OCI-LY7 (cell line): Measurements from ENCODE around the gene ITIH4. TPM values are rescaled to one million over a fixed set of nuclear protein-coding genes. Genes with fewer than 3 reads are reported as not detected.

Source experiments
- BruUV-seq: library from RNA; stranded (reverse); fragments of 400-500 nt; replicated peaks from 2 replicates; lab custom pipeline; 2021; lab: Mats Ljungman, UMichigan
- CTCF ChIA-PET: fragments of 300-600 bp; sonication (Branson Sonifier 250); formaldehyde crosslinking; loops from one replicate; lab custom pipeline; 2022; ENCODE audit warnings: antibody characterized with exemption; ENCODE audit not compliant: unreplicated experiment; lab: Charles Lee
- POLR2A ChIA-PET: fragments of 300-600 bp; sonication (Branson Sonifier 250); formaldehyde crosslinking; loops from one replicate; lab custom pipeline; 2022; ENCODE audit warnings: antibody characterized with exemption; lab: Charles Lee
- DNase-seq: peaks from one replicate; pipeline ENCODE4 v3.0.0-alpha.2; 2015; ENCODE audit warnings: low spot score
- H2AFZ ChIP-seq: fragments of 200-600 bp; sonication (generic), shearing (Covaris generic); 2 replicates; pipeline ENCODE4 v1.6.1; 2014; ENCODE audit warnings: mild to moderate bottlenecking, antibody characterized with exemption, low read length, moderate library complexity
- H3K27ac ChIP-seq: fragments of 200-600 bp; sonication (generic); 2 replicates; pipeline ENCODE4 v1.5.1; 2014; ENCODE audit warnings: mixed run types, low read depth, mild to moderate bottlenecking, moderate library complexity, low read length, inconsistent platforms; ENCODE audit not compliant: poor library complexity, severe bottlenecking
- H3K36me3 ChIP-seq: fragments of 200-600 bp; sonication (generic); 2 replicates; pipeline ENCODE4 v1.6.1; 2014; ENCODE audit warnings: mild to moderate bottlenecking, antibody characterized with exemption, low read length, moderate library complexity, mixed read lengths; ENCODE audit not compliant: insufficient read depth
- H3K4me1 ChIP-seq: fragments of 200-600 bp; sonication (generic); 2 replicates; pipeline ENCODE4 v1.5.1; 2014; ENCODE audit warnings: mild to moderate bottlenecking, low read length; ENCODE audit not compliant: insufficient read depth, poor library complexity, severe bottlenecking
- H3K4me2 ChIP-seq: fragments of 200-600 bp; sonication (generic); 2 replicates; pipeline ENCODE4 v1.6.1; 2014; ENCODE audit warnings: mild to moderate bottlenecking, low read length
- H3K4me3 ChIP-seq: fragments of 200-600 bp; sonication (generic); 2 replicates; pipeline ENCODE4 v1.5.1; 2014; ENCODE audit warnings: mild to moderate bottlenecking, low read depth, low read length; ENCODE audit not compliant: poor library complexity, severe bottlenecking
- H3K79me2 ChIP-seq: fragments of 200-600 bp; sonication (generic); 2 replicates; pipeline ENCODE4 v1.6.1; 2016; ENCODE audit warnings: low read depth, mild to moderate bottlenecking, low read length, moderate library complexity, mixed read lengths; ENCODE audit not compliant: insufficient read depth
- H3K9me2 ChIP-seq: fragments of 200-600 bp; sonication (generic); 2 replicates; pipeline ENCODE4 v1.6.1; 2016; ENCODE audit warnings: mild to moderate bottlenecking, low read length, mixed read lengths; ENCODE audit not compliant: insufficient read depth
- H3K9me3 ChIP-seq: fragments of 200-600 bp; sonication (generic); 2 replicates; pipeline ENCODE4 v1.6.1; 2014; ENCODE audit warnings: mild to moderate bottlenecking, mixed run types, low read length, mixed read lengths
- H4K20me1 ChIP-seq: fragments of 200-600 bp; sonication (generic); 2 replicates; pipeline ENCODE4 v1.6.1; 2014; ENCODE audit warnings: mild to moderate bottlenecking, antibody characterized with exemption, low read length, moderate library complexity, mixed read lengths; ENCODE audit not compliant: insufficient read depth
- CTCF ChIP-seq: fragments of 200-600 bp; sonication (generic); conservative IDR thresholded peaks from 2 replicates; pipeline ENCODE4 v1.5.1; 2014; ENCODE audit warnings: mild to moderate bottlenecking, antibody characterized with exemption, low read length, moderate library complexity, mixed read lengths
- EZH2phosphoT487 ChIP-seq: fragments of 200-600 bp; sonication (generic); IDR thresholded peaks from 2 replicates; pipeline ENCODE4 v1.6.1; 2018; ENCODE audit warnings: low read depth, borderline replicate concordance, mild to moderate bottlenecking, mixed run types, antibody characterized with exemption, low read length, moderate library complexity, mixed read lengths
- intact Hi-C: fragments of 100-400 bp; cut with micrococcal nuclease; formaldehyde crosslinking; loops from one replicate; pipeline ENCODE4 v1.10.0; 2022; ENCODE audit not compliant: unreplicated experiment
- total RNA-seq, 2 experiments: library from RNA; depleted of rRNA in 1 of 2; stranded (reverse); fragments of >200 nt in 1 of 2; shearing (Covaris generic) in 1 of 2; gene quantifications; 2 replicates each; pipeline ENCODE4 v1.2.3, GENCODE V29; 2014 to 2022

Gene ITIH4
- total RNA-seq, 2 experiments from 2014 or later: 2.1 to 2.2 TPM

- no TSS peak for BruUV-seq
- TF ChIP-seq CTCF: no peak
- no peak for TF ChIP-seq EZH2phosphoT487
- H3K27ac ChIP-seq: no peak overlapping the region
- H4K20me1 ChIP-seq: no peaks in the 10 kb centered on the region
- POLR2A ChIA-PET: interaction anchor here (0.9 kb wide), 1 partner anchor 114 kb away, joined by 4 read pairs; no protein-coding TSS in a partner anchor
- intact Hi-C loops: no loop called here
- H3K9me3 ChIP-seq: no peaks in the 10 kb centered on the region
- no peaks in the 10 kb centered on the region for H3K9me2 ChIP-seq
- H3K4me2 ChIP-seq: no peak overlapping the region
- no peak overlapping the region for H3K4me3 ChIP-seq
- no peaks in the 10 kb centered on the region for H3K36me3 ChIP-seq
- CTCF ChIA-PET: interaction anchor here (0.6 to 1.0 kb wide), 2 partner anchors 23 to 192 kb away, joined by 3 read pairs; no protein-coding TSS in a partner anchor
- H3K4me1 ChIP-seq: no peaks in the 10 kb centered on the region
- no peak for DNase-seq
- H2AFZ ChIP-seq: no peak overlapping the region
- H3K79me2 ChIP-seq: no peaks in the 10 kb centered on the region
Measured at GRCh38 chr3:52816199-52816598, 14.3 kb downstream of the ITIH4 start.

- Histone ChIP-seq H3K79me2 (no peaks in the 10 kb centered on the region), H3K4me2 (no peak overlapping the region), H3K4me1 (no peaks in the 10 kb centered on the region), H2AFZ (no peak overlapping the region), H4K20me1 (no peaks in the 10 kb centered on the region), H3K9me2 (no peaks in the 10 kb centered on the region), H3K36me3 (no peaks in the 10 kb centered on the region), H3K4me3 (no peak overlapping the region), H3K9me3 (no peaks in the 10 kb centered on the region), H3K27ac (no peak overlapping the region)
- ChIA-PET POLR2A (no interaction called here), CTCF (no interaction called here)
- TF ChIP-seq EZH2phosphoT487: no peak
- TF ChIP-seq CTCF: no peak
- no peak for DNase-seq
- no TSS peak for BruUV-seq
- intact Hi-C loops: no loop called here
Measured at GRCh38 chr3:52813810-52814209, 16.7 kb downstream of the ITIH4 start.

- Histone ChIP-seq H3K36me3 (no peaks in the 10 kb centered on the region), H3K9me3 (no peaks in the 10 kb centered on the region), H4K20me1 (no peaks in the 10 kb centered on the region), H2AFZ (no peak overlapping the region), H3K27ac (no peak overlapping the region), H3K4me1 (no peaks in the 10 kb centered on the region), H3K4me3 (no peak overlapping the region), H3K4me2 (no peak overlapping the region), H3K79me2 (no peaks in the 10 kb centered on the region), H3K9me2 (no peaks in the 10 kb centered on the region)
- DNase-seq: no peak
- ChIA-PET CTCF (interaction anchor here (1.0 kb wide), 1 partner anchor 13 kb away, joined by 3 read pairs; no protein-coding TSS in a partner anchor), POLR2A (interaction anchor here (0.6 kb wide), 1 partner anchor 875 kb away, joined by 3 read pairs; no protein-coding TSS in a partner anchor)
- intact Hi-C loops: no loop called here
- TF ChIP-seq EZH2phosphoT487: no peak
- TF ChIP-seq CTCF: no peak
- BruUV-seq: no TSS peak
Measured at GRCh38 chr3:52811452-52812011, 18.9 kb downstream of the ITIH4 start.
